NCI-H2171 (cell line): ENCODE data around the gene DNAI2.
A peak's percentile ranks its signal among the peaks of the same experiment; 100 is the strongest.

Experiments used
- DNase-seq: peaks from one replicate; lab custom pipeline; 2025; lab: John Stamatoyannopoulos, UW

DNAI2 gene

GRCh38 chr17:74274060-74274708 lies at the start of gene DNAI2:
Gene DNAI2 (plus strand): TSS chr17:74274234. CDS start chr17:74281818, 7,584 bp downstream.
- DNase-seq: peak; percentile 13

- DNase-seq: no peak
Observed at GRCh38 chr17:74224959-74225725, 48.9 kb upstream of the DNAI2 start.

- no peak for DNase-seq
Observed at GRCh38 chr17:74226252-74226651, 47.8 kb upstream of the DNAI2 start.

- no peak for DNase-seq
Observed at GRCh38 chr17:74227271-74228080, 46.6 kb upstream of the DNAI2 start.

- DNase-seq: no peak
Observed at GRCh38 chr17:74228306-74228978, 45.6 kb upstream of the DNAI2 start.

- no peak for DNase-seq
Observed at GRCh38 chr17:74230896-74231295, 43.1 kb upstream of the DNAI2 start.

GRCh38 chr17:74231928-74232907 lies 41.8 kb upstream of the DNAI2 start:
- DNase-seq: no peak

GRCh38 chr17:74233937-74234336 lies 40.1 kb upstream of the DNAI2 start:
- DNase-seq: no peak

GRCh38 chr17:74234486-74234885 lies 39.5 kb upstream of the DNAI2 start:
- no peak for DNase-seq

- no peak for DNase-seq
Observed at GRCh38 chr17:74235040-74235581, 38.9 kb upstream of the DNAI2 start.

- DNase-seq: no peak
Observed at GRCh38 chr17:74235911-74236371, 38.1 kb upstream of the DNAI2 start.

- DNase-seq: no peak
Observed at GRCh38 chr17:74237321-74237720, 36.7 kb upstream of the DNAI2 start.

- DNase-seq: no peak
Observed at GRCh38 chr17:74239172-74239571, 34.9 kb upstream of the DNAI2 start.

- DNase-seq: no peak
Observed at GRCh38 chr17:74240618-74241205, 33.3 kb upstream of the DNAI2 start.

- no peak for DNase-seq
Observed at GRCh38 chr17:74241431-74241830, 32.6 kb upstream of the DNAI2 start.

GRCh38 chr17:74241847-74242246 lies 32.2 kb upstream of the DNAI2 start:
- DNase-seq: no peak

- DNase-seq: no peak
Observed at GRCh38 chr17:74243013-74243755, 30.9 kb upstream of the DNAI2 start.

GRCh38 chr17:74244128-74244527 lies 29.9 kb upstream of the DNAI2 start:
- DNase-seq: no peak

GRCh38 chr17:74244548-74244947 lies 29.5 kb upstream of the DNAI2 start:
- DNase-seq: no peak
